Activated CD4-positive, alpha-beta T cell treated with anti-CD3 and anti-CD28 coated beads, Interleukin-2, amount 50 U/mL, for 24 hours (primary cell): ENCODE data around the gene RAMP3.

ENCODE experiments used
- DNase-seq, 2 donors: peaks; one replicate each; pipeline ENCODE4 v3.0.0-alpha.2; 2020; ENCODE audit warnings: low read depth in 1 of 2, low spot score in 1 of 2

Gene RAMP3

DNA sequence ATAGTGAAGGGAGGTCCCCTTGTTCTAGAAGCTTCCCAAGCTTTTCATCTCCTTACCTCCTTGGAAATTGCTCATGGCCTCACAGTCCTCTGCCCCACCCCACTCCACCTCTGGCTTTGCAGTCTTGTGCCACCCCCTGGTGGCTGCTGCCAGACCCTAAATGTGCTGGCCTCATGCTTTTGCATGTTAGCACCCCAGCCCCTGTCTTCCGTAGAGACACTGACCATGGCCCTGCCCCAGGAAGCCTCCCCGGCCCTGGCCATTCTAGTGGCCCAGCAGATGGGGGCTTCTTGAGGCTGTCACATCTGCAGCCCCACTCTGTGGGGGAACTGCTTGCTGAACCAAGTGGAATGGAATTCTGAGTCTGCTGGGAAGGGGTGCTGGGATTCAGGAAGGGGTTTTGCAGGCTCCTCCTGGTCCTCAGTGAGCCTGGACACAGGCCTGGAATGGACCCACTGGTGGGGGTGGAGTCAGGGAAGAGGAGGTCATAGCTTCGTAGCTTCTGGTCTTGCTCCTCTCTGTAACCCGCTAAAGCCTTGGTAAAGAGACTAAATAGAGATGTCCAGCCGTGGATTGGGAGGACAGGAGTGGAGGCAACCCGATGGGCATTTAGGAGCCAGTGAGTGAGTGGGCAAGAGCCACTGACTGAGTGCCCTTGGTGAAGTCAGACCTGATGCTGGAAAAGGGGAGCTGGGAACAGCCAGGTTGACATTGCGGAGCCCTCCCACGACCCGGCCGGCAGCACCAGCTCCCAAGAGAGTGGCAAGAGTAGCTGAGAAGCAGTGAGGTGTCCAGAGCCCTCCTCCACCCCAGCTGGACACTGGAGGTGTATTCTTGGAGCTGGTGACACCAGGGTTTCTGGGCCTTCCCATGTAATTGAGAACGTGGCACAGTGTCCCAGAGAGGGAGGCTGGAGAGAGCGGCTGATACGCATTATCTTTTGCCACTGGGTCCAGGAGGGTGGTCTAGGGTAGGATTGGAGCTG is 20.9 kb downstream of the RAMP3 start:
- DNase-seq: no peak

DNA sequence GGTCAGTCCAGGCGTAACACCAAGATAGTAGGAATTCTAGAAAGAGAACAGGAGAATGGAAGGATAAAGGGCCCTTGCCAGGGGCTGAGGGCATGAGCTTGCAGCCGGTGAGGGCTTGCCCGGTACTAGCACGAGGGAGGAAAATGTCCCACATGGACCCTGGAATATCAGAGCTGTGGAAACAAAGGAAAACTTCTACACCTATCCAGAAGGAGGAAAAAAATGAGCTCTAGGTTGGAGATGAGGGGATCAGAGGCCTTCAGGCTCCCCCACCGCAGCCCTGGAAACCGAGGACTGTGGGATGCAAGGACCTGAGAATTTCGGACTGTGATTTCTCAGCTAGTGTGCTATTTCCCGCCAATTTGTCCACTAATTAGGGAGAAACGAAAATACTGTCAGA is 22.1 kb downstream of the RAMP3 start:
- DNase-seq: no peak

DNA sequence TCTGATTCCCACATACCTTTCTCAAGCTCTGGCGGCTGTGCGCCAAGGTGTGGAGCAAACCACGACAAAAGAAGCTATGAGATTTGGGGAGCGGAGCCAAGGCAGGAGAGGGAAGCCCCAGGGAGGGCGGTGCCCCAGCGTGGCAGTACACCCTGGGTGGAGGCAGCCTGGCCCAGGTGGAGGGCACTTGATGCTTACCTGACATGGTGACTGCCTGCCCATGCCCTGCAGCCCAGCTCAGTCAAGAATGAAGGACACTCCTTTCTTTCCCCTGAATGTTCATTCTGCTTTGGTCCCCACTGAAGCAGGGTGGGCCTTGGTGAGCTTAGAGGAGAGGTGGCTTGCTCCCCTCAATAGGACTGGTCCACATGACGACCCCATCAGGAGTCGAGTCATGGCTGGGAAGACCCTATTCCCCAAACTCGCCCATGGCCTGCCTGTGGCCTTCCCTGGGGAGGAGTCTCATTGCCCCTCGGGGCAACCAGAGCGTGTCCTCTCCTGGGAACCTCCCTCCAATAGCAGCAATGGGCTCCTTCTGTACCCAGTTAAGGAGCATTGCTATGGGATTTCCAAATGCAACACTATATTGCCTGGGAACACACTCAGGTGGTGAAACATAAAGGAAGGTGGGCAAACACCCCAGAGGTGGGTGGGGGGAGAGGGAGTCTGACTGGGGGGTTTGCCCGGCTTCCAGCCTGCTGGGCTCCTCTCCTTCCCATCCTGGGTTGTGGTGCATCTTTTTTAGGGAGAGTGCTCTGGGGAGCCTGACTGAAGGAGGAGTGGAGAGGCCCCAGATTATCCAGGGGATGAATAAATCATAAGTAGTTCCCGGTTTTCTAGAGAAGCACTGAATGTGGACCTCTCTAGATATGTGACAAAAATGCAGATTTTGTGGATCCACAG is 22.7 kb downstream of the RAMP3 start:
- DNase-seq: no peak

DNA sequence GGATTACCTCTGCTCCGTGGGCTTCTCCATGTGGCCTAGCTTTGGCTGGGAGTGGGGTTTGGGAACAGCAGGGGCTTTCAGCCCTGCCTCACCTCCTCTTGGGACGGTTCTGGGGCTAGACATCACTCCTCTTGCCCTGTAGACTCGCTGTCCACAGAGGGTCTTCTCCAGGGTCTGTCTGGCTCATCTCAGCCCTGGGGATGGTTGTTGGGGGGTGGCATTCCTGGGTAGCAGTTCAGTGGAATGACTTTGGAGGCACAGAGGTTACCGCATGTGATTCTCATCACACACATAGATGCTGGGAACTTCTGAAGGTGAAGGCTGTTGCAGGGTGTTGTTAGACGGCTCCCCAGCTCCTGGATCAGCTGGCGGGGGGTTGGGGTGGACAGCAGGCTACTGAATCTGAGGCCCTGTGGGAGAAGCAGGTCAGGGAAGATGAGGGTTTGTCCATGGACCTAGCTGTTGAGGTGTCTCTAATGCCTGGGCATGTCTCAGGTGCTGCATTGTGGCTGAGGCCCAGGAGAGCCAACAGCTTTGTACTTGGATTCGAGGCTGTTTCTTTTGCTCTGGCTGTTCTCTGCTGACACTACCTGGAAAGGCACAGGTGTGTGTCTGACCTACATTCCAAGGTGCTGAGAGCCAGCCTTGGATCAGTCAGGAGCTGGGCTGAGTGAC is 23.8 kb downstream of the RAMP3 start:
- DNase-seq: no peak

DNA sequence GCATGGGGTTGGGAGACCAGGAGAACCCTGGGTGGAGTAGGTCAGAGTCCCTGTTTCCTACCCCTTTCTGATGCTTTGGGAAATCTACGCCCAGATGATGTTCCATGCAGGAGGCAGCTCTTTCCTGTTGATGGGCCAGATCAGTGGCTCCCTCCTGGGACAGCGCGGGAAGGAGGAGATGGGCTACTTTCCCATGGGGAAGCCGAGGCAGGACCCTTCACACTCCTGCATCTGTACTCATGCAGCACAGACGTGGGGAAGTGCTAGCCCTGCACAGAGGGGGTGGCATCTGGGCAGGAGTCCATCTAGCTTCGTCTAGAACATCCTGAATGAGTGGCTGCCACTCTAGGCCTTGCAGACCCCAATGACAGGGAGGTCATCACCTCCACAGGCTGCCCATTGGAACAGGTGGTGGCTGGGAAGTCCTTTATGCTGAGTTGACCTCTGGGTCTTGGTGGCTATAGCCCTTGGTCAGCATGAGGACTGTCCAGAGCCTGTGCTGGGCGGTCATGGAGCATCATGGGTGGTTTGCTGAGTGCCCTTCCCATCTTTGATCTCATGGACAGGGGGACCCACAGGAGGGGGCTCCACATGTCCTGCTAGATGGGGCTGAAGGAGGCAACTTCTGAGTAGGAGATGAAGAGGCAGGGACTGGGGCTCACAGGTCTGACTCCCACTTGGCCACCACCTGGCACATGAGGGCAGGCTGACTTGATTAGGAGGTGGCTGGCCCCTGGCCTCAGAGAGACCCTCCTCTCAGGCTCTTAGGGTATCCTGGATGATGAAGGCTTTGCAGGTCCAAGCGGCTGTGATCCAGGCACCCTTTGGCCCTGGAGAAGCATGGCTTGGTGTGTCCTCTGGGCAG is 24.6 kb downstream of the RAMP3 start:
- DNase-seq: no peak

DNA sequence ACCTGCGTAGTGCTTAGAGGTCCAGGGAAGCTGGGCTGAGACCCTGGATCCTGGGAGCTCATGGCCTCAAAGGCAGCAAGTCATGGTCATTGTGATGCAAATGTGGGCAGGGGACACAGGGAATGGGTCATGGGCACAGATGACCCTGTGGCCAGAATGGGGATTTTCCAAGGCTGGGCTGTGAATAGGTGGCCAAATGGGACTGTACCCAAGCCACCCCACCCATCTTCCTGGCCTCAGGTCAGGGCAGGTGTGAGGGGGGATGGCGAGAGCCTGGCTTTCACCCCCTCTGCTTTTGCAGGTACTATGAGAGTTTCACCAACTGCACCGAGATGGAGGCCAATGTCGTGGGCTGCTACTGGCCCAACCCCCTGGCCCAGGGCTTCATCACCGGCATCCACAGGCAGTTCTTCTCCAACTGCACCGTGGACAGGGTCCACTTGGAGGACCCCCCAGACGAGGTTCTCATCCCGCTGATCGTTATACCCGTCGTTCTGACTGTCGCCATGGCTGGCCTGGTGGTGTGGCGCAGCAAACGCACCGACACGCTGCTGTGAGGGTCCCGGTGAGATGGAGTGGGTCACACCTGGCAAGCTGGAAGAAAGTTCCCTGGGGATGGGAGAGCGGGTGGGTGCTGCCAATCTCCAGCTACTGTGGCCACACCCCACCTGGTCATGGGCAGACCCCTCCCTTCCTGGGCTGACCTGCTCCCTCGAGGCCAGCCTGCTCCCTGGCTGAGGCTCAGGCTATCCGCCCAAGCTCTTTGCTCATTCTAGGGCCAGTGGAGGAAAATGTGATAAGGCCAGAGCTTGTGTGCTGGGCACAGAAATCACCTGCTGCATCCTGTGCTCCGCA is 25.5 kb downstream of the RAMP3 start:
- DNase-seq: no peak

DNA sequence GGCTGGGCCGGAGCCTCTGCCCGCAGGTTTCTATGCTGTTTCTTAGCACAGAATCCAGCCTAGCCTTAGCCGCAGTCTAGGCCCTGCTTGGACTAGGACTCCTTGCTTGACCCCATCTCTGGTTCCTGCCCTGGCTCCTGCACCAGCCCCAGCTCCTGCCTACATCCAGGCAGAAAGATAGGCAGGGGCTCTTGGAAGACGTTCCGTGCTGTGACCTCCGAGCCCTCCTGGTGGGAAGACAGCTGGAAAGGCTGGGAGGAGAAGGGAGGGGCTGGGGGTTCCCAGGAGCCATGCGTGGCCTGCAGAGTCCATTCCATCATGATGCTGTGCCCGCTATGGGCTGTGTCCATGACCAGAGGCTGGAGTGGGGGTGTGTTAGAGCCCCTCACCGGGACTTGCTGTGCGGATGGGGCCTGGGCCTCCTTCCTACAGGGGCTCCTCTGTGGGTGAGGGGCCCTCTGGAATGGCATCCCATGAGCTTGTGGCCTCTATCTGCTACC is 26.2 kb downstream of the RAMP3 start:
- no peak for DNase-seq

DNA sequence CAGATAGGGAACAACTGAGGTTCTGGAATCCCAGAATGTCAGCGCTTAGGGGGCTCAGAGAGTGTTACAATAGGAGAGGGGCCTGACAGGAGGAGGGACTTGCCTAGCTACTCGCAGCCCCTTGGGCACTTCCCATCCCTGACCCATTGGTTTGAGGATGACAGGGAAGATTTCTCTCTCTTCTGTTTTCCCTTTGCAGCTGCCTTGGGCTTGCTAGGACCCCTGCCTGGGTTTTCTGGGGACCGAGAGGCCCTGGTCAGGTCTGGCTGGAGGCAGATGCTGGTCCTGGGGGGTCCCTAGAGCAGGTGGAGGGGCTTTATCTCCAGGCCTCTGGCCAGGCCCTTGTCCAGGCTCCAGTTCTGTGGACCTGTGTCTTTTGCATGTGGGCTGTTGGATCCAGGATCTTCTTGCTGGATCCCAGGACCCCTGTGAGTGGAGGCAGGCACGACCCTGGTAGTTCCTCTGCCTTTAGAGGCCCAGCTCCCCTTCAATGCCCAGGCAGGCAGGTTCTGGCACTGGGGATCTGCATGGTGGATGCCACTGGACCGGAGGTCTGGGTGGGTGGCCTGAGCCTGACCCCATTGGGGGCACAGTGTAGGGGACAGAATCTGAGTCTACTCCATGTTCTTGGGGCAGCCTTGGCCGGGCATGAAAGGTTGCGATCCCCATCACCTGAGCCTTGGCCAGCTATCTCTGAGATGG is 26.9 kb downstream of the RAMP3 start:
- DNase-seq: no peak

DNA sequence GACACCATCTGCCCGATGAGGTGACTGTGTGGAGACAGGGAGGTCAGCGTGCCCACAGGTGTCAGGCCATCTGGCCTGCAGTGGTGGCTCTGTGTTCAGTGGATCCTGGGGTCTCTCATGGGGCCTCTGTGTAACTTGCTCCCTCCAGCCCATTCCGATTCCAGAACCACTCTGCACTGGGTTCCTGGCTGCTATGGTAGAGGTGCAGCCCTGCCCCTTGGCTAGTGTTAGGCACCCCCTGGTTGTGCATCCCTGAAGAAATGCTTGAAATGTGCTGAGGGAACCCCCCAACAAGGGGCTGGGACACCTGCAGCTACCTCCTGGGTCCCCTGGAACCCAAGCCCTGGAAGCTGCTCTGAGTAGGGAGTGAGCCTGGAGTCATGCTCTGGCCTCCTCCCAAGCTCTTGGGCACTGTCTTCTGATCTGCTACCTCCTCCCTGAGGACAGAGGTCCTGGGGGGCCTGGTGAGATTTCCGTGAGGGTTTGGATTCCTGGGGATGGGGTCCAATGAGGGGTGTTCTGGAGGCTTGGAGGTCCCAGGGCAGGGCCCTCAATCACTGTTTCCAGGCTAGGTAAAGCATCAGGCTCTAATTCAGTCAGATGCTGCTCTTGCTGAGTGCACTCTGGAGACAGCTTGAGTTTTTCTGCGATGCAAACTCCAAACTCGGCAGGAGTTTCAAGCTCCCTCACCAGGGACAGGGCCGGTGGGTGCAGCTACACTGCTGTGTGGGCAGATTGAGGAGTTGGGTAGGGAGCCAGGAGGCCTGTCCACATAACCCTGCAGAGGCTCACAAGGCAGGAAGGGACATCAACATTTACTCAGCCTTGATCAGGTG is 27.7 kb downstream of the RAMP3 start:
- no peak for DNase-seq

DNA sequence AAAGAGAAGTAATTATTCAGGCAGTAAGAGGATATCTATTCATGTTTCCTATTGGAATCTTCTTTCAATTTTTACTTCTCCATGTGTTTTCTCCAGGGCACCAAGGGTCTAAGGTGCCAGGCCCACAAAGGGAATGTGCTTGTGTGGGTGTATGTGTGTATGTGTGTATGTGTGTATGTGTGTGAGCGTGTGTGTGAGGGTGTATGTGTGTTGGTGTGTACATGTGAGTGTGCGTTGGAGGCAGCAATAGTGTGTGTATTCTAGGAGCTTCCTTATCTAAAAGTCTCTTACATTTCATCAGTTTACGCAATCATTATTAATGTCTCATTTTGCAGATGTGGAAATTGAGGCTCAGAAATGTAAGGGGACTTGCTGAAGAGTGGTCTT is 28.3 kb downstream of the RAMP3 start:
- DNase-seq: no peak

DNA sequence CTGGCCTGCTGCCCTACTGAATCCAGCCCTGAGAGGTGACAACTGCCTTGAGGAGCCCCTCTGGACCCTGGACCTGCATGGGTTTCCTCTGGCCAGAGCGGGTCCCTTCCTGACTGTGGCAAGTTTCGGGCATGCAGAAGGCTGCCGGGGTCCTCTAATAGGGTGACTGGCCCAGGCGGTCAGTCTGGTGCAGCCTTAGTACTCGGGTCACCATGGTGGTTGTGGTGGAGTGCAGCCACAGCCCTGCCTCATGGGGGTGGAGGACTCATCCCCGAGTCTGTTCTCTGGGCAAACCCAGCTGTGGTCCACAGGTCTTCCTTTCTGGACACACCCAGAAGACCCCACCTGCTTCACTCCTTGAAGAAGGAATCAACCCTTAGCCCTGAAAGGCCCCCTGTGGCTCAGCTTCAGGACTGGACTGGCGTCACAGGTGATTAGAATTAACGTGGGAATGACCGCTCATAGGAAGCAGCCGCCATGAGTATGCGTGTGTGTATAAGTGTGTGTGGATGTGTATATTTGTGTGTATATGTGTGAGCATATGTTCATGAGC is 28.7 kb downstream of the RAMP3 start:
- DNase-seq: no peak

DNA sequence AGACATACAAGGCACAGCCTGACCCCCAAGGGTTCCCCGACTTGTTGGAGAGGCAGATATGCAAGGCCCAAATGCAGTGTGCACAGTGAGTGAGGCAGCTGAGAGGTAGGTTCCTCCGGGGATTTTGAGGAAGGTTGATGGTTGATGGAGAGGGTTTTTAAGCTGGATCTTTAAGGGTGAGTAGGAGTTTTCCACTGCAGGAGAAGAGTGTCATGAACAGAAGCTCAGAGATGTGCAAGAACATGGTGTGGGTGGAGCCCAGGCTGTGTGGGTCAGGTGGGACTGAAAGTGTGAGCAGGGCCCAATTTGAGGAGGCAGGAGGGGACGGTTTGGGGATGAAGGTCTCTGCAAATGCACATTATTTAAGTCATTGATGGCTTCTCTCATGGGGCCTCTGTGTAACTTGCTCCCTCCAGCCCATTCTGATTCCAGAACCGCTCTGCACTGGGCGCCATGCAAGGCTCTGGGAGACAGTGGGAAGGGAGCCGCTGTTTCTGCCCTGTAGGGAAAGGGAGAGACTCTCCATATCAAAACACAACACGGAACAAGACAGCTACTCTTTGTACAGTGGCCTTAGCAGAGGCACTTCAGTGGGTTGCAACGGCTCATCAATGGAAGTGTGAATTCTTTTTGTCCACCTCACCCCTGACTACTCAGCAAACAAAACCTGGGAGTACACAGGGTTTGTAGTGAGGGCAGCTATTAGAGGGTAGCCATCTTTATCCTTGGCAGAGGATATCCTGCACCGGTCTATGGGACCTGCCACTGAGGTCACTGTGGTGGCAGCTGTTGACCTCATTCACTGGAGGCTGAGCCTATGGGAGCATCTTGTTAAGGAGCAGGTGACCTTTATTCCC is 29.7 kb downstream of the RAMP3 start:
- no peak for DNase-seq

DNA sequence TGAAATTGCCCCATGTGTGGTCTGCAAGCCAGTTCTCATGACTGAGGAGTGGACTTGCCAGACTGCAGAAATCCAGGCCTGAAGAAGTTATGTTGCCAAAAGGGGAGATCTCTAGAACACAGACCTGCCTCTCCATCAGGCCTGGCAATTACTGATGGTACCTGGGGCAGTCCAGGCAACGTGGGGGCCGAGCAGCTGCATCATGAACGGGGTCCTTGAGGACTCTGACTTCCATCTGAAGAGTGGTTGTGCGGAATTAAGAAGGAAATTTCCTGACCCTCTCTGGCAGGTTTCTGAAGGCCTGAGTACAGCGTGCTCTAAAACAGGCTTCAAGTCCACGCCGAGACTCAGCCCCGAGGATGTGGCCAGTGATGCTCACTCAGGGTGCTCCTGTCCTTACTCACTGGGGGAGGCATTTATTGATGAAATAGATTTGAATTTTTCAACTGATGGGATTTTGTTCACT is 30.4 kb downstream of the RAMP3 start:
- DNase-seq: no peak

DNA sequence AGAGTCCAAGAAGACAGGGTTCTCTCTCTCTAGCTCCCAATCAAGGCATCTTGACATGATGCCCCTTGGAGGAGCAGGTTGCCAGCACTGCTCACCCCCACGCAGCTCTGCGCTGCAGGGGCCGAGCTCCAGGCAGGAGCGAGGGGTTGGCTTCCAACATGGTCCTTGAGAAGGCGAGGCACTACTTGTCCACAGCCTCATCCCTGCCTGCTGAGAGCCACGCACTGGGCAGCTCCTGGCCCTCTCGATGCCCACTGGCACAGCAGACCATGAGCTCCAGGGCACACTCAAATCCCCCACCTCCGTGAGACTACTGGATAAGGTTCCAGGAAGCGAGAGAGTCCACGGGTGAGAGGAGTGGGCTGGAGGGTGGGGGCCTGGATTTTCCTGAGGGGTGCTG is 31.1 kb downstream of the RAMP3 start:
- no peak for DNase-seq

DNA sequence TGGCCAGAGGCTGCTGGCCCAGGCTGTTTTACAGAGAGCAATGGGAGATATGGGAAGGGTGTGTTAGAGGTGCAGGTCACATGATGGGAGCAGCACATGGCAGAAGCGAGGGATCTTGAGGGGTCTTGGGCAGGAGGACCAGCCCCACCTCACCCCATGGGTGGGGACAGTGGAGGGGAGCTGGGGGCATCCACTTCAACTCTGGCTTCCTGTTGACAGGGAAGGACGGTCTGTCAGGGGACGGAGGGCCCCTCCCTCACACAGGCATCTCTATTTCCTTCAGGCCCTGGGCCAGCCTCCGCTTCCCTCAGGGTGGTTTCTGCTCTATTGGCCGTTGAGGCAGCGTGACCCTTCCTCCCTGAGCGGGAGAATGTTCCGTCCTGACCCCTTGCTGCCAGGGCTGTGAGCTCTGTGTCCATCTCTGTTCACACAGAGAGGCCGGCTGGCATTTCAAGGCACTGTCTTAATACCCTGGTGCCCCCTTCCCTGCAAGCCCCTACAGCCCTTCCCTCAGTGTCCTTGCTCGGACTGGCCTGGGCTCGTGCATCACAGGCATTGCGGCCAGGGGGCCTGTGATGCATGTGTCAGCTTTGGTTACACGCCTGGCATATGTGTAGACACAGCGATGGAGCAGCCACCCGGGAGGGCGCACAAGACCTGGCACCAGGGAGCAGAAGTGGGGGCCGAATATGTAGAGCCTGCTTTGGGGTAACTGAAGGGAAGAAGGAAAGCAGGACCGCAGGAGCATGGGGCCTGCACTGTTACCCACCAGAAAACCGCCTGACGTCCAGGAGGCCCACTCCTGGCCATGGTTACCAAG is 31.8 kb downstream of the RAMP3 start:
- no peak for DNase-seq
